ENCODE data around the gene TMCC1. TPM values are rescaled to one million over a fixed set of nuclear protein-coding genes. Genes with fewer than 3 reads are reported as not detected.

The TMCC1 gene
- total RNA-seq (36.6 and 38.4 TPM in 2 replicates), polyA plus RNA-seq (13.9 and 17.4 TPM in 2 replicates), polyA minus RNA-seq (40.3 and 41.2 TPM in 2 replicates), Bru-seq, nascent RNA (percentile 90 among the genes with signal in this experiment), BruChase-seq, experiment 1, labeled RNA remaining after a 6-hour chase (percentile 80 among the genes with signal in this experiment), BruChase-seq, experiment 2, labeled RNA remaining after a 2-hour chase (percentile 86 among the genes with signal in this experiment)
- 16.1 and 17.3 TPM in 2 replicates for polyA plus RNA-seq (2011; cell fraction: cytosol; rRNA removed)
- 17.6 and 19.2 TPM in 2 replicates for polyA plus RNA-seq (2011; cell fraction: nucleus; rRNA removed)
- 11.3 and 12.6 TPM in 2 replicates for polyA plus RNA-seq (2012)
- polyA minus RNA-seq (2011; cell fraction: cytosol; rRNA and poly(A)+ RNA removed): 10.2 TPM
- polyA minus RNA-seq (2011; cell fraction: nucleus; rRNA and poly(A)+ RNA removed): 29.7 and 32.8 TPM in 2 replicates
- long read RNA-seq, partial matches to known transcripts: 1 of 13 reads
- long read RNA-seq, other reads (novel, unspliced or antisense): 12 of 13 reads

- ChIA-PET CTCF (interaction anchor here (0.9 to 1.7 kb wide), 6 partner anchors 15 to 403 kb away, joined by 3 to 4 read pairs (median 3); no protein-coding TSS in a partner anchor), POLR2A (interaction anchor here (1.0 kb wide), 1 partner anchor 18 kb away, joined by 3 read pairs; no protein-coding TSS in a partner anchor)
- FAIRE-seq: peak; percentile 78
These were observed at the start of gene TMCC1 for GRCh38 chr3:129893581-129894070. Gene TMCC1 (minus strand): TSS chr3:129893711.

More at GRCh38 chr3:129893581-129894070, at the start of gene TMCC1:
- intact Hi-C loops (cut with micrococcal nuclease): loop anchor here (1.0 to 5.0 kb wide), 2 partner anchors 267 to 401 kb away; no protein-coding TSS in a partner anchor
- H3K36me3 ChIP-seq (ENCODE audit: control insufficient read depth in 2 of 2, extremely low read depth in 1 of 2, insufficient read depth in 2 of 2, low read length in 2 of 2): no peaks in the 10 kb centered on the region
- H3K4me1 ChIP-seq (ENCODE audit: control insufficient read depth, extremely low read depth, insufficient read depth, low read length): peaks cover 47% of the 10 kb centered on the region
- H3K9me3 ChIP-seq (replicated peaks; ENCODE audit: control insufficient read depth, insufficient read depth, low read length): no peaks in the 10 kb centered on the region
- peak within 1 kb of the TSS; percentile 54 to 91 (median 89) for H3K4me3 ChIP-seq (replicated peaks in 1 of 3; ENCODE audit: insufficient read depth in 1 of 3, low read depth in 1 of 3, low read length in 3 of 3)
- peak within 1 kb of the TSS; percentile 98 for H3K9ac ChIP-seq (replicated peaks; ENCODE audit: extremely low read depth, insufficient read depth, low read length)
- DNase-seq (ENCODE audit: low read depth, low spot score): peak; percentile 78
- peak within 1 kb of the TSS; percentile 89 for H3K27ac ChIP-seq (ENCODE audit: insufficient read depth, low read depth, low read length)
- H4K20me1 ChIP-seq (replicated peaks; ENCODE audit: control insufficient read depth, extremely low read depth, insufficient read depth, low read length): no peaks in the 10 kb centered on the region
- BruUV-seq (replicated peaks): no TSS peak
- peak within 1 kb of the TSS; percentile 89 for H2AFZ ChIP-seq (ENCODE audit: low read depth, low read length)
- dilution Hi-C loops (cut with MboI; ENCODE audit: extremely low pct_ligation_motif_present, low sequenced_read_pairs): no loop called here
- no peaks in the 10 kb centered on the region for H3K27me3 ChIP-seq (ENCODE audit: control insufficient read depth in 2 of 2, insufficient read depth in 2 of 2, low read length in 2 of 2)
- H3K9me1 ChIP-seq (replicated peaks; ENCODE audit: control insufficient read depth, extremely low read depth, insufficient read depth, low read length): no peaks in the 10 kb centered on the region
- H3K4me2 ChIP-seq (ENCODE audit: insufficient read depth, low read length): peak within 1 kb of the TSS; percentile 100
- peaks cover 30% of the 10 kb centered on the region for H3K79me2 ChIP-seq (ENCODE audit: control insufficient read depth, insufficient read depth, low read length)
- peak; percentile 54 for TF ChIP-seq POLR2A (IDR thresholded peaks at IDR 0.05; ENCODE audit: low read depth, low read length)
- TF ChIP-seq POLR2AphosphoS5 (IDR thresholded peaks at IDR 0.05; ENCODE audit: insufficient read depth, low read depth, low read length): peak; percentile 6
- TF ChIP-seq CTCF (IDR thresholded peaks at IDR 0.05; ENCODE audit: extremely low read depth in 1 of 2, insufficient read depth in 1 of 2, low read depth in 1 of 2, low read length in 2 of 2): no peak
- no peak for TF ChIP-seq GATA2 (IDR thresholded peaks at IDR 0.05; ENCODE audit: insufficient read depth, insufficient read length, low read depth, low read length)
